Mucosa of descending colon (tissue), 3 donors: Measurements from ENCODE around the gene SPIRE2. TPM values are rescaled to one million over a fixed set of nuclear protein-coding genes. Genes with fewer than 3 reads are reported as not detected.
"Not testable (repeated sequence)": the region's sequence is repeated elsewhere in the genome, so short reads cannot be mapped to it uniquely, and the experiment has no call there.

Experiments used
- ATAC-seq: fragments of 200-7000 bp; cut with Tn5 transposase; one replicate; pipeline ENCODE4 v1.9.1; 2020; ENCODE audit warnings: mild to moderate bottlenecking, moderate library complexity
- DNase-seq, 3 donors: peaks; one replicate each; pipeline ENCODE4 v3.0.0-alpha.2; 2020
- H3K36me3 ChIP-seq: fragments of 200-600 bp; one replicate; pipeline ENCODE4 v1.8.0; 2021; ENCODE audit warnings: low read depth, mild to moderate bottlenecking
- H3K4me1 ChIP-seq: fragments of 200-600 bp; one replicate; pipeline ENCODE4 v1.8.0; 2021; ENCODE audit warnings: low read depth, mild to moderate bottlenecking
- H3K4me3 ChIP-seq: fragments of 200-600 bp; one replicate; pipeline ENCODE4 v1.8.0; 2021; ENCODE audit warnings: mild to moderate bottlenecking
- H3K9me3 ChIP-seq: fragments of 200-600 bp; one replicate; pipeline ENCODE4 v1.8.0; 2021; ENCODE audit warnings: mild to moderate bottlenecking
- CTCF ChIP-seq: fragments of 200-600 bp; IDR thresholded peaks from one replicate; pipeline ENCODE4 v1.8.0; 2022; ENCODE audit warnings: antibody characterized with exemption, mild to moderate bottlenecking
- intact Hi-C, 2 donors: fragments of 100-400 bp; cut with DNase I in 1 of 2; cut with micrococcal nuclease in 1 of 2; formaldehyde crosslinking; loops; one replicate each; pipeline versions ENCODE4 v1.11.0 to v1.11.1; 2022; cut with DNase I, micrococcal nuclease
- total RNA-seq, 3 donors: library from RNA; stranded (reverse); fragmentation: NEBNext Ultra II Directional in 2 of 3; extraction: Animal tissue kit (Norgen Biotek cat#: 25700) in 2 of 3; gene quantifications; one replicate each; pipeline versions ENCODE4 v1.2.1 to v1.2.4, GENCODE V29; 2021 to 2023
- donor health status: DM: no; HTN: no; CAD: no; lungs with moderate emphysema.
- donor health status: DM: no; HTN: no; CAD: no.
- donor health status: DM: no; HTN: yes; CAD: no.

SPIRE2 gene
- total RNA-seq, 3 donors from 2014 or later, result 52.5 to 118 (median 84.2) TPM

DNA sequence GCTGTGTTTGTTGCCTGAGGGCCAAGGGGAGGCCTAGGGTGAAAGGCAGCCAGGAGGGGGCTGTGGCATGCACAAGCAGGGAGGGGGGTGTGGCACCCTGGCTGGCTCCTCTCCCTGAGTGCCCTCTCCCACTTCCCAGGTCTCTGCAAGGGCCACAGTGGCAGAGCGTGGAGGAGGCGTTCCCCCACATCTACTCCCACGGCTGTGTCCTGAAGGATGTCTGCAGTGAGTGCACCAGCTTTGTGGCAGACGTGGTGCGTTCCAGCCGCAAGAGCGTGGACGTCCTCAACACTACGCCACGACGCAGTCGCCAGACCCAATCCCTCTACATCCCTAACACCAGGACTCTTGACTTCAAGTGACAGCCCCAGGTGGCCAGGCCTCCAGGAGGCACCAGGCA, 41.6 kb downstream of the SPIRE2 start:
- H3K4me3 ChIP-seq, result no peak overlapping the region
- TF ChIP-seq CTCF, result no peak
- ATAC-seq (no peak), DNase-seq (no peak)
- peaks cover 8% of the 10 kb centered on the region for H3K9me3 ChIP-seq
- intact Hi-C loops, result no loop called here
- peaks cover 15% of the 10 kb centered on the region for H3K4me1 ChIP-seq
- no peaks in the 10 kb centered on the region for H3K36me3 ChIP-seq

- H3K9me3 ChIP-seq, result peaks cover 8% of the 10 kb centered on the region
- ATAC-seq (no peak), DNase-seq (no peak)
- peaks cover 15% of the 10 kb centered on the region for H3K4me1 ChIP-seq
- no peak for TF ChIP-seq CTCF
- no peak overlapping the region for H3K4me3 ChIP-seq
- no peaks in the 10 kb centered on the region for H3K36me3 ChIP-seq
- intact Hi-C loops, result no loop called here
These were observed 42.2 kb downstream of the SPIRE2 start for GRCh38 chr16:89870440-89870839.

DNA sequence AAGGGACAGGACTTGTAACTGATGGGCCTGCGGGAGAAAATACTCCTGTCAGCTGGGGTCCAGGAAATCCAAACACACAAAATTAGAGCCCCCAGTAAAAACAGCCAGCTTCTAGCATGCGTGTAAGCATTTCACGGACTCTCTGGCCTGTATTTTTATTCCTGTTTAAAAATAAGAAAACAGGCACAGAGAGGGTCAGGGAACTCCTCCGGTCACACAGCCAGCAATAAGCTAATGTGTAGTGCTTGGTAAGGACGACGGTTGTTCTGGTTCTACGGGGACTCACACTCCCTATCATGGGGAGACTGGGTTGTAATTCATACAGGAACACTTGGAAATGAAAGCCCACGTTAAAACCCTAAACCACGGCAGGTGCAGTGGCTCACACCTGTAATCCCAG, 43.6 kb downstream of the SPIRE2 start:
- intact Hi-C loops, result no loop called here
- ATAC-seq (no peak), DNase-seq (no peak)
- TF ChIP-seq CTCF, result no peak
- Histone ChIP-seq H3K36me3 (no peaks in the 10 kb centered on the region), H3K4me3 (no peak overlapping the region), H3K9me3 (peaks cover 8% of the 10 kb centered on the region), H3K4me1 (peaks cover 15% of the 10 kb centered on the region)

GRCh38 chr16:89873109-89873971, 45.1 kb downstream of the SPIRE2 start, which contains the start of gene TCF25:
TSS of gene TCF25 (plus strand) at chr16:89873592. CDS start at chr16:89873668, 76 bp downstream.
- Histone ChIP-seq H3K4me1 (peaks cover 15% of the 10 kb centered on the region), H3K4me3 (peak within 1 kb of the TSS; percentile 54), H3K9me3 (no peaks in the 10 kb centered on the region), H3K36me3 (no peaks in the 10 kb centered on the region)
- peak; percentile 81 for ATAC-seq
- TF ChIP-seq CTCF, result no peak
- intact Hi-C loops, result no loop called here
- peak; percentile 84 to 91 (median 88) for DNase-seq

GRCh38 chr16:89873972-89874689, 45.9 kb downstream of the SPIRE2 start:
- TF ChIP-seq CTCF, result no peak
- intact Hi-C loops, result no loop called here

GRCh38 chr16:89879123-89879522, 50.8 kb downstream of the SPIRE2 start:
- ATAC-seq, H3K4me1 ChIP-seq, DNase-seq, H3K4me3 ChIP-seq, intact Hi-C loops, H3K36me3 ChIP-seq, H3K9me3 ChIP-seq: not testable (repeated sequence)

More at GRCh38 chr16:89873972-89874689, 45.9 kb downstream of the SPIRE2 start:
- Histone ChIP-seq H3K4me3 (peak overlapping the region; percentile 54), H3K9me3 (no peaks in the 10 kb centered on the region), H3K4me1 (peaks cover 15% of the 10 kb centered on the region), H3K36me3 (no peaks in the 10 kb centered on the region)
- DNase-seq (peak; percentile 97 to 98 (median 97)), ATAC-seq (peak; percentile 86)
